ENCODE data around the gene GGT7.

DNA sequence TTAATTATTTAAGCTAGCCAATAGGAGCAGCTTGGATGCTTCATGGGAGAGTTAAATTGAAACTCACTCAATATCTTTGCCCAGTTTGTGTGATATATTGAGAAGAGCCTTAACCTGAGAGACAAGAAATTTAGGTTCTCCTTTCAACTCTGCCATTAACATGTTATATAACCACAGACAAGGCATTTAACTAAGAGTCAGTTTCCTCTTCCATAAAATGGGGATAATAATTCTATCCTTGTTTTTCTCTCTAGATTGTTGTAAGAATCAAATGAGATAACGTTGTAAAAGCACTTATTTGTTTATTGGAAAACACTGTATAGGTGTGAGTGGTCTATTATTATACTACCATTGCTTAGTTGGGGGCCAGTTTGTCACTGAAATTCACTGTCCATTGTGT lies 11.6 kb upstream of the GGT7 start:
- TF ChIP-seq, protein P1, sequence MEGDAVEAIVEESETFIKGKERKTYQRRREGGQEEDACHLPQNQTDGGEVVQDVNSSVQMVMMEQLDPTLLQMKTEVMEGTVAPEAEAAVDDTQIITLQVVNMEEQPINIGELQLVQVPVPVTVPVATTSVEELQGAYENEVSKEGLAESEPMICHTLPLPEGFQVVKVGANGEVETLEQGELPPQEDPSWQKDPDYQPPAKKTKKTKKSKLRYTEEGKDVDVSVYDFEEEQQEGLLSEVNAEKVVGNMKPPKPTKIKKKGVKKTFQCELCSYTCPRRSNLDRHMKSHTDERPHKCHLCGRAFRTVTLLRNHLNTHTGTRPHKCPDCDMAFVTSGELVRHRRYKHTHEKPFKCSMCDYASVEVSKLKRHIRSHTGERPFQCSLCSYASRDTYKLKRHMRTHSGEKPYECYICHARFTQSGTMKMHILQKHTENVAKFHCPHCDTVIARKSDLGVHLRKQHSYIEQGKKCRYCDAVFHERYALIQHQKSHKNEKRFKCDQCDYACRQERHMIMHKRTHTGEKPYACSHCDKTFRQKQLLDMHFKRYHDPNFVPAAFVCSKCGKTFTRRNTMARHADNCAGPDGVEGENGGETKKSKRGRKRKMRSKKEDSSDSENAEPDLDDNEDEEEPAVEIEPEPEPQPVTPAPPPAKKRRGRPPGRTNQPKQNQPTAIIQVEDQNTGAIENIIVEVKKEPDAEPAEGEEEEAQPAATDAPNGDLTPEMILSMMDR (conservative IDR thresholded peaks at IDR 0.05; ENCODE audit: low read length), result no peak
- TF ChIP-seq EZH2phosphoT487 (IDR thresholded peaks at IDR 0.05; ENCODE audit: borderline replicate concordance, low read depth, low read length), result no peak
